HCT116 (cell line): ENCODE data around the gene C9orf85. TPM values are rescaled to one million over a fixed set of nuclear protein-coding genes. Genes with fewer than 3 reads are reported as not detected.

Experiments
- ATAC-seq: fragments of 200-7000 bp; cut with Tn5 transposase; 2 replicates; pipeline ENCODE4 v1.9.1; 2020; ENCODE audit warnings: mild to moderate bottlenecking, moderate library complexity
- BruUV-seq: library from RNA; stranded (reverse); fragments of 400-500 nt; replicated peaks from 2 replicates; lab custom pipeline; 2021; lab: Mats Ljungman, UMichigan
- CTCF ChIA-PET: fragments of 300-600 bp; sonication (Branson Sonifier 250); formaldehyde crosslinking; loops from one replicate; lab custom pipeline; 2021; ENCODE audit warnings: antibody characterized with exemption; lab: Charles Lee
- POLR2A ChIA-PET: fragments of 300-600, 350-600 bp; sonication (Branson Sonifier 250); formaldehyde crosslinking; loops from one replicate; lab custom pipeline; 2021; ENCODE audit warnings: antibody characterized with exemption; lab: Charles Lee
- RAD21 ChIA-PET, 2 experiments: fragments of 300-600 bp; sonication (Branson Sonifier 250); formaldehyde crosslinking; loops; one replicate each; lab custom pipeline; 2023; ENCODE audit warnings: low total read pairs in 2 of 2; ENCODE audit not compliant: uncharacterized antibody in 2 of 2, unreplicated experiment in 2 of 2, low non-redundant PET in 1 of 2; lab: Charles Lee
- DNase-seq: peaks from one replicate; pipeline ENCODE4 v3.0.0-alpha.2; 2010; ENCODE audit warnings: low read depth, low spot score
- H2AFZ ChIP-seq: fragments of 200-600 bp; shearing (Covaris generic), sonication (generic); 2 replicates; pipeline ENCODE4 v1.6.1; 2017; ENCODE audit warnings: low read depth, mixed run types, mixed read lengths, antibody characterized with exemption, low read length; ENCODE audit not compliant: poor library complexity, severe bottlenecking
- H3K27ac ChIP-seq: 2 replicates; pipeline ENCODE4 v1.5.1; 2012; ENCODE audit warnings: low read depth, low read length
- H3K27me3 ChIP-seq: fragments of 200-600 bp; sonication (generic); 2 replicates; pipeline ENCODE4 v1.6.1; 2016; ENCODE audit warnings: mixed run types, low read length, mixed read lengths; ENCODE audit not compliant: insufficient read depth
- H3K36me3 ChIP-seq, 2 experiments: fragments of 200-500 bp in 1 of 2; fragments of 200-600 bp in 1 of 2; sonication (Bioruptor generic) in 1 of 2; sonication (generic) in 1 of 2; 2 replicates each; pipeline versions ENCODE4 v1.5.1 to v1.6.1; 2014 to 2016; ENCODE audit warnings: low read length in 2 of 2, inconsistent platforms in 1 of 2, mixed read lengths in 1 of 2, mixed run types in 1 of 2; ENCODE audit not compliant: insufficient read depth in 2 of 2, control insufficient read depth in 1 of 2
- H3K4me1 ChIP-seq, 2 experiments: fragments of 200-600 bp in 1 of 2; sonication (generic) in 1 of 2; 2 replicates each; pipeline versions ENCODE4 v1.5.1 to v1.6.1; 2012 to 2017; ENCODE audit warnings: low read length in 2 of 2, inconsistent platforms in 1 of 2, mild to moderate bottlenecking in 1 of 2, mixed read lengths in 1 of 2, mixed run types in 1 of 2, moderate library complexity in 1 of 2; ENCODE audit not compliant: insufficient read depth in 2 of 2, control insufficient read depth in 1 of 2
- H3K4me2 ChIP-seq: fragments of 200-600 bp; sonication (generic); 2 replicates; pipeline ENCODE4 v1.6.1; 2017; ENCODE audit warnings: mixed run types, low read length, mixed read lengths
- H3K4me3 ChIP-seq, 2 experiments: fragments of 200-600 bp in 1 of 2; sonication (generic) in 1 of 2; replicated peaks in 1 of 2; 2 replicates each; pipeline ENCODE4 v1.5.1; 2011 to 2016; ENCODE audit warnings: low read length in 2 of 2, control low read depth in 1 of 2, low read depth in 1 of 2, mild to moderate bottlenecking in 1 of 2, mixed read lengths in 1 of 2, mixed run types in 1 of 2
- H3K79me2 ChIP-seq: fragments of 200-600 bp; sonication (generic); 2 replicates; pipeline ENCODE4 v1.6.1; 2017; ENCODE audit warnings: mild to moderate bottlenecking, mixed run types, low read length, moderate library complexity, mixed read lengths; ENCODE audit not compliant: insufficient read depth
- H3K9ac ChIP-seq: fragments of 200-600 bp; sonication (generic); 2 replicates; pipeline ENCODE4 v1.6.1; 2016; ENCODE audit warnings: low read length, mixed read lengths
- H3K9me2 ChIP-seq: fragments of 200-600 bp; sonication (generic), shearing (Covaris generic); 2 replicates; pipeline ENCODE4 v1.6.1; 2017; ENCODE audit warnings: mixed run types, mild to moderate bottlenecking, moderate library complexity; ENCODE audit not compliant: insufficient read depth
- H3K9me3 ChIP-seq, 2 experiments: fragments of 200-500 bp in 1 of 2; fragments of 200-600 bp in 1 of 2; sonication (Bioruptor generic) in 1 of 2; sonication (generic) in 1 of 2; 2 replicates each; pipeline ENCODE4 v1.6.1; 2014 to 2017; ENCODE audit warnings: low read length in 2 of 2, mixed read lengths in 2 of 2, inconsistent platforms in 1 of 2, low read depth in 1 of 2, mild to moderate bottlenecking in 1 of 2, mixed run types in 1 of 2, moderate library complexity in 1 of 2; ENCODE audit not compliant: control insufficient read depth in 1 of 2, insufficient read depth in 1 of 2
- H4K20me1 ChIP-seq: fragments of 200-600 bp; sonication (generic), shearing (Covaris generic); 2 replicates; pipeline ENCODE4 v1.6.1; 2017; ENCODE audit warnings: mixed run types, mild to moderate bottlenecking, moderate library complexity; ENCODE audit not compliant: insufficient read depth
- CBX3 ChIP-seq: IDR thresholded peaks from 2 replicates; pipeline ENCODE4 v1.6.1; 2012; ENCODE audit warnings: low read depth
- CEBPB ChIP-seq: IDR thresholded peaks from 2 replicates; pipeline ENCODE4 v1.6.1; 2012; ENCODE audit warnings: low read depth
- EGR1 ChIP-seq: IDR thresholded peaks from 2 replicates; pipeline ENCODE4 v1.6.1; 2012; ENCODE audit warnings: low read depth
- ELF1 ChIP-seq: IDR thresholded peaks from 2 replicates; pipeline ENCODE4 v1.6.1; 2012; ENCODE audit warnings: low read depth, borderline replicate concordance
- EZH2 ChIP-seq: fragments of 200-600 bp; sonication (generic); IDR thresholded peaks from 2 replicates; pipeline ENCODE4 v1.6.1; 2017; ENCODE audit warnings: antibody characterized with exemption, mixed run types
- EZH2phosphoT487 ChIP-seq: fragments of 200-600 bp; IDR thresholded peaks from 2 replicates; pipeline ENCODE4 v1.6.1; 2018; ENCODE audit warnings: antibody characterized with exemption, borderline replicate concordance
- FOSL1 ChIP-seq: IDR thresholded peaks from 2 replicates; pipeline ENCODE4 v1.6.1; 2012; ENCODE audit warnings: low read depth
- JUND ChIP-seq: IDR thresholded peaks from 2 replicates; pipeline ENCODE4 v1.6.1; 2012
- POLR2AphosphoS5 ChIP-seq: IDR thresholded peaks from 2 replicates; pipeline ENCODE4 v1.6.1; 2011; ENCODE audit warnings: mild to moderate bottlenecking, low read depth, low read length, moderate library complexity
- SIN3A ChIP-seq: IDR thresholded peaks from 2 replicates; pipeline ENCODE4 v1.6.1; 2012; ENCODE audit warnings: low read depth
- SP1 ChIP-seq: IDR thresholded peaks from 2 replicates; pipeline ENCODE4 v1.6.1; 2012; ENCODE audit warnings: low read depth
- TCF7L2 ChIP-seq: IDR thresholded peaks from 2 replicates; pipeline ENCODE4 v1.7.0; 2011; ENCODE audit warnings: borderline replicate concordance, inconsistent platforms; ENCODE audit not compliant: insufficient read depth, insufficient read length; ENCODE audit errors: extremely low read depth
- YY1 ChIP-seq: IDR thresholded peaks from 2 replicates; pipeline ENCODE4 v1.6.1; 2011; ENCODE audit warnings: low read length, low read depth, moderate library complexity, mild to moderate bottlenecking; ENCODE audit not compliant: insufficient replicate concordance; ENCODE audit errors: extremely low read depth
- ZBTB33 ChIP-seq: IDR thresholded peaks from 2 replicates; pipeline ENCODE4 v1.6.1; 2011; ENCODE audit warnings: mild to moderate bottlenecking, low read length, moderate library complexity; ENCODE audit not compliant: insufficient replicate concordance; ENCODE audit errors: extremely low read depth
- ZNF274 ChIP-seq: fragments of 200-500 bp; sonication (Bioruptor generic); IDR thresholded peaks from 2 replicates; pipeline ENCODE4 v1.6.1; 2014; ENCODE audit warnings: mild to moderate bottlenecking, low read depth, low read length, inconsistent platforms
- intact Hi-C: fragments of 100-400 bp; cut with micrococcal nuclease; formaldehyde crosslinking; loops from 2 replicates; pipeline ENCODE4 v1.10.0; 2022
- total RNA-seq: library from RNA; stranded (reverse); gene quantifications from one replicate; pipeline ENCODE4 v1.2.1, GENCODE V29; 2021; ENCODE audit not compliant: unreplicated experiment
- TF ChIP-seq, protein P1 (sequence below): IDR thresholded peaks from 2 replicates; pipeline ENCODE4 v1.6.1; 2012
- TF ChIP-seq, protein P2 (sequence below), 3 experiments: fragments of 200-600 bp in 1 of 3; sonication (generic) in 1 of 3; IDR thresholded peaks in 2 of 3; conservative IDR thresholded peaks in 1 of 3; 2 replicates each; pipeline ENCODE4 v1.5.1; 2012 to 2017; ENCODE audit warnings: low read depth in 2 of 3, low read length in 2 of 3, antibody characterized with exemption in 1 of 3, borderline replicate concordance in 1 of 3, control low read depth in 1 of 3, mild to moderate bottlenecking in 1 of 3, mixed read lengths in 1 of 3, mixed run types in 1 of 3, moderate library complexity in 1 of 3; ENCODE audit not compliant: insufficient read depth in 1 of 3

Gene C9orf85
- total RNA-seq, 1 experiment from 2014 or later = 12.4 TPM

- TF ChIP-seq ELF1 = no peak
- TF ChIP-seq, all 23 proteins: peak for 0
Measured at GRCh38 chr9:71915495-71915894, 4.1 kb downstream of the C9orf85 start (continued).

DNA sequence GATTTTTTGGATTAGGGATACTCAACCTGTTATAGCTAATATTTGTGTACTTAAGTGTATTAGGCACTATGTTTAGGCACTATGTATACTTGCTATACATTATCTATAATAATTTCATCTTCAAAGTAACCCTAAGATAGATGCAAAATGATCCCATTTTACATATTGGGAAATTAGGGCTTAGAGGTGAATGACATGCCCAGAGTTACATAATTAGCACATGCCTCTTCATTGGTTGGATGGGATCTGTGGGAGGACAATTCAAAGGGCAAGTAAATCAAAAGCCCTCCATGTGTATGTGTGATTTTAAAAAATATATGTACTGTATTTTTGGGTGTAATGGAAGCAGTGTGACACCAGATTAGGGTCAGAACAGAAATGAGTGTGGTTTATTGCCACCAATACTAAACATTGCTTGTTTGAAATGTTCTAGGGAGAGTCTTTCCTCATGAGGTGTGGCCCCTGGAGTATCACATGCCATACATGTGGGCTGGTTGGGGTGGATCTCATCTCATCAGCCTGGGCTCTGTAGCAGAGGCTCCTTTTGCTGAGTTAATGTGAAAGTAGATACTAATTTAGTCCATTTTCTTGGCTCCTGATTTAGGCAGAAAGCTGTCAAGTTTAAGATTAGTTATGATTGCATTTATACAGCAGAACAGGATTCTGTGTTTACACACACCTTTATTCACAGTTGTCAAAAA lies 5.5 kb downstream of the C9orf85 start:
- Histone ChIP-seq H3K9me2 (no peaks in the 10 kb centered on the region), H3K27me3 (no peaks in the 10 kb centered on the region), H3K4me3 (no peak overlapping the region), H3K79me2 (peaks cover 71% of the 10 kb centered on the region), H3K4me2 (no peak overlapping the region), H3K36me3 (no peaks in the 10 kb centered on the region), H3K9me3 (no peaks in the 10 kb centered on the region), H3K4me1 (peaks cover 0 to 7% of the 10 kb centered on the region in 2 experiments; a peak in 2 of 4 replicates), H3K27ac (no peak overlapping the region), H4K20me1 (peaks cover 3% of the 10 kb centered on the region; the same call in 1 of the 2 replicates), H3K9ac (no peak overlapping the region), H2AFZ (no peak overlapping the region)
- TF ChIP-seq EZH2 (no peak), ZBTB33 (no peak), SIN3A (no peak), SP1 (no peak), ELF1 (no peak), YY1 (no peak), CEBPB (no peak), CBX3 (no peak), JUND (no peak), POLR2AphosphoS5 (no peak), EZH2phosphoT487 (no peak), EGR1 (no peak), ZNF274 (no peak), TCF7L2 (no peak), FOSL1 (no peak)
- TF ChIP-seq, protein P1, sequence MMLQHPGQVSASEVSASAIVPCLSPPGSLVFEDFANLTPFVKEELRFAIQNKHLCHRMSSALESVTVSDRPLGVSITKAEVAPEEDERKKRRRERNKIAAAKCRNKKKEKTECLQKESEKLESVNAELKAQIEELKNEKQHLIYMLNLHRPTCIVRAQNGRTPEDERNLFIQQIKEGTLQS = no peak
- TF ChIP-seq, protein P2, sequence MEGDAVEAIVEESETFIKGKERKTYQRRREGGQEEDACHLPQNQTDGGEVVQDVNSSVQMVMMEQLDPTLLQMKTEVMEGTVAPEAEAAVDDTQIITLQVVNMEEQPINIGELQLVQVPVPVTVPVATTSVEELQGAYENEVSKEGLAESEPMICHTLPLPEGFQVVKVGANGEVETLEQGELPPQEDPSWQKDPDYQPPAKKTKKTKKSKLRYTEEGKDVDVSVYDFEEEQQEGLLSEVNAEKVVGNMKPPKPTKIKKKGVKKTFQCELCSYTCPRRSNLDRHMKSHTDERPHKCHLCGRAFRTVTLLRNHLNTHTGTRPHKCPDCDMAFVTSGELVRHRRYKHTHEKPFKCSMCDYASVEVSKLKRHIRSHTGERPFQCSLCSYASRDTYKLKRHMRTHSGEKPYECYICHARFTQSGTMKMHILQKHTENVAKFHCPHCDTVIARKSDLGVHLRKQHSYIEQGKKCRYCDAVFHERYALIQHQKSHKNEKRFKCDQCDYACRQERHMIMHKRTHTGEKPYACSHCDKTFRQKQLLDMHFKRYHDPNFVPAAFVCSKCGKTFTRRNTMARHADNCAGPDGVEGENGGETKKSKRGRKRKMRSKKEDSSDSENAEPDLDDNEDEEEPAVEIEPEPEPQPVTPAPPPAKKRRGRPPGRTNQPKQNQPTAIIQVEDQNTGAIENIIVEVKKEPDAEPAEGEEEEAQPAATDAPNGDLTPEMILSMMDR (IDR thresholded peaks at IDR 0.05 in 2 of 3, conservative IDR thresholded peaks at IDR 0.05 in 1 of 3; ENCODE audit: borderline replicate concordance in 1 of 3, insufficient read depth in 1 of 3, low read depth in 2 of 3, low read length in 2 of 3) = no peak
- RAD21 ChIA-PET = no interaction called here
- ATAC-seq (no peak), DNase-seq (no peak)
- intact Hi-C loops = no loop called here
- CTCF ChIA-PET = no interaction called here
- BruUV-seq = no TSS peak
- POLR2A ChIA-PET = no interaction called here
